CD4-positive, alpha-beta T cell treated with Interferon alpha-2 for 1 hour (primary cell): ENCODE measurements around the gene HAUS1.
"Not testable (repeated sequence)": the region's sequence is repeated elsewhere in the genome, so short reads cannot be mapped to it uniquely, and the experiment has no call there.

Source experiments
- DNase-seq, 2 donors: peaks; one replicate each; pipeline ENCODE4 v3.0.0-alpha.2; 2020 to 2022

The HAUS1 gene

DNA sequence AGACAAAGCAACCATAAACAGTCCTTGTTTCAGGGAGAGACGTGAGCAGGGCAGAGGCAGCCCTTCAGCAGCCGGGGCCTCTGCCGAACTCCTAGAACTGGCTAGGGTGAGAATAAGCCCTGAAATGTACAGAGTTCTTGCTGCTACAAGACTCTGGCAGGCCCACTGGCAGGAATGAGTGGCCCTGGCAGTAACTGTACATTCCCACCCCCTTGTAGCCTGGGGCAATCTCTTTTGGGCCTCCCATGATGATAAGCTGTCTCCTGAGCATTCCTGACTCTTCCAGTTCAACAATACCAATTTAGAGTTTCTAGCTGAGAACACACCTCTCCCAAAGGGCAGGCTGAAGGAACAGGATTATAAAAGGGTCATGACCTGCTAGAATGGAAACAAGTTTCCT lies 54.3 kb downstream of the HAUS1 start:
- DNase-seq, result no peak

DNA sequence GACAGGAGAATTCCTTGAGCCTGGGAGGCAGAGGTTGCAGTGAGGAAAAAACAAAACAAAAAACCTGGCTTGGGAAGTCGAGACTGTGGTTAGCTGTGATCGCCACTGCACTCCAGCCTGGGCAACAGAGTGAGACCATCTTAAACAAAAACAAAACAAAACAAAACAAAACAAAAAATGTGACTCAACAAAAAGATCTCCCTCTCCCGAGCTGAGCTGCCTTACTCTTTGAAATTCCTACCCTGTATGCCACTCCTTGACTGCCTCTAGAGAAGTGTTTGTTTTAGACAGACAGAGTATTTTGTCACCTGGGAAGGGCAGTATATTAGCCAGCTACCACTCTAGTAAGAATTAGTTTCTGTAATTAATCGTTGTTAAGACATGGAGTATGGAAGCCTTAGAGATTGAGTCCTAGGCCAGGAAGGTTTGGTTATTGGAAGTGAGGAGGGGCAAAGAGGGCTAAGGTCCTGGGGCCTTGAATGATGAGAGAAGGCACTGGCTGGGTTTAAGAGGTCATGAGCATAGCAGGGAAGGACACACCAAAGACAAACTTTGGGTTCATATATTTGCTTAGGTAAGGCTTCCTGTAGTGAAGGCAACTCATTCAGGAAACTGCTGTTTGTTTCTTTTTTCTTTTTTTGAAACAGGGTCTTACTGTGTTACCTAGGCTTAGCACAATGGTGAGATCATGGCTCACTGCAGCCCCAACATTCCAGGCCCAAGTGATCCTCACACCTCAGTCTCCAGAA lies 56.0 kb downstream of the HAUS1 start:
- no peak for DNase-seq

DNA sequence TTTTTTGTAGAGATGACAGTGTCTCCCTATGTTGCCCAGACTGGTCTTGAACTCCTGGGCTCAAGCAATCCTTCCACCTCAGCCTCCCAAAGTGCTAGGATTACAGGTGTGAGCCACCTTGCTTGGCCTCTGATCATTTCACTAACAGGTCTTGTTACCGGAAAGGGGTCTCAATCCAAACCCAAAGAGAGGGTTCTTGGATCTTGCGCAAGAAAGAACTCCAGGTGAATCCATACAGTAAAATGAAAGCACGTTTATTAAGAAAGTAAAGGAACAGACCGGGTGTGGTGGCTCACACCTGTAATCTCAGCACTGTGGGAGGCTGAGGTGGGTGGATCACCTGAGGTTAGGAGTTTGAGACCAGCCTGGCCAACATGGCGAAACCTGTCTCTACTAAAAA lies 56.7 kb downstream of the HAUS1 start:
- DNase-seq, result not testable (repeated sequence)

DNA sequence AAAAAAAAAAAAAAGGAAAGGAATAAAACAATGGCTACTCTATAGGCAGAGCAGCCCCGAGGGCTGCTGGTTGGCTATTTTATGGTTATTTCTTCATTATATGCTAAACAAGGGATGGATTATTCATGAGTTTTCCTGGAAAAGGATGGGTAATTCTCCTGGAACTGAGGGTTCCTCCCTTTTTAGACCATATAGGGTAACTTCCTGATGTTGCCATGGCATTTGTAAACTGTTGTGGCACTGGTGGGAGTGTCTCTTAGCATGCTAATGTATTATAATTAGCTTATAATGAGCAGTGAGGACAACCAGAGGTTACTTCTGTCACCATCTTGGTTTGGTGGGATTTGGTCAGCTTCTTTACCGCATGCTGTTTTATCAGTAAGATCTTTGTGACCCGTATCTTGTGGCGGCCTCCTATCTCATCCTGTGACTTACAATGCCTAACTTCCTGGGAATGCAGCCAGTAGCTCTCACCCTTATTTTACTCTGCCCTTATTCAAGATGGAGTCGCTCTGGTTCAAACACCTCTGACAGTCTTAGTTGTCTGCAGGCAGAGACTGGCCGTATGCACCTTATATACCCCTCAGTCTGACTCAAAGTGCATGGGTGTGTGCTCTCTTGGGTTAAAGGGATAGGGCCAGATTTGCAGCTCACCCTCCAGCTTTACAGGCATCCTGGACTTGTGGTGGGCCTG lies 57.7 kb downstream of the HAUS1 start:
- no peak for DNase-seq

DNA sequence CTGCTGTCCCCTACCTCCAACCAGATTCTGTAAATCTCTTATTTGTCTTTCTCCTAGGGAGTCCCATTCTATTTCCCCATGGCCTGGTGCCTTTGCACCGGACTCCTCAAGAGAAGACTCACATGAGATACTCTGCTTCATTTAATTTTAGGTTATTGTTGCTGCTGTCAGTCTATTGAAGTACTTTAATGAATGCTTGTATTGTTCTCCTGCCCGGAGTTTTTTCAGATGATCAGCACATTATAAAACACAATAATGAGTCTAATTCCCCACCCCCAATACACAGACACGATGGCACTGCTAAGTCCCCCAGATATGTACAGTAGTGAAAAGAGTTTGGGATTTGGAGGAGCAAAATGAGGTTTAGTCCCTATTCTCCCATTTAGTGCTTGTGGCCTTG lies 58.9 kb downstream of the HAUS1 start:
- no peak for DNase-seq

DNA sequence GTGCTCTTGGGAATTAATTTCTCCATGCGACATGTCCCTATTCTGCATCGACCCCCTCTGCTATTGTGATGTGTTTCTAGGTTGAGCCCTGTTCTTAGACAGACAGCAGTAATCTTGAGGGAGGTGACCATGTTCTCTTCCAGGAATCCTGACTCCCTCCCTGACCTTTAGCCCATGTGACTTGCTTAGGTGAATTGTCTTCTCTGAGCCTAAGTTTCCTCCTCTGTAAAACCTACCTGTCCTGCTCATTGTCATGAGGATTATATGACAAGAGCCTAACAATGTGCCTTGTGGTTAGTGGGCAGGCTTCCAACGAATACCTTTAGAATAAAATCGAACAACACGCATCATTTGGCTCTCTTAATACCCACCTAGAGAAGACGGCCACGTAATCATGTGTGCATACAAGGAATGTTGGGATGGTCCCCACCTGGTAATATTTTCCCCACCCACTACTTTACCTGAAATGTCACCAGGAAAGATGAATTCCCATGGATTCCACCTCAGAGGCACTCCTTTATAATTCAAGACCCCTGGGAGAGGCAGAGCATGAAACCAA lies 59.8 kb downstream of the HAUS1 start:
- DNase-seq, result no peak

DNA sequence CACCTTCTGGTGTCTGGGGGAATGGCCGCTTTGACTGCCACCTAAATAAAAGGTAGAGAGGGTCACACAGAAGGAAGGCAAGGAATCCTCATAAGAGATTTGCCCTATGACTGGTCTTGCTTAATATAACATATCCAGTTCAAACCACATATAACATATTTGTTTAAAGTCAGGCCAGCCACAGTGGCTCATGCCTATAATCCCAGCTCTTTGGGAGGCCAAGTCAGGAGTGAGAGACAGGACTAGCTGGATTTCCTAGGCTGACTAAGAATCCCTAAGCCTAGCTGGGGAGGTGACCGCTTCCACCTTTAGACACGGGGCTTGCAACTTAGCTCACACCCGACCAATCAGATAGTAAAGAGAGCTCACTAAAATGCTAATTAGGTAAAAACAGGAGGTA lies 60.3 kb downstream of the HAUS1 start:
- DNase-seq, result not testable (repeated sequence)

DNA sequence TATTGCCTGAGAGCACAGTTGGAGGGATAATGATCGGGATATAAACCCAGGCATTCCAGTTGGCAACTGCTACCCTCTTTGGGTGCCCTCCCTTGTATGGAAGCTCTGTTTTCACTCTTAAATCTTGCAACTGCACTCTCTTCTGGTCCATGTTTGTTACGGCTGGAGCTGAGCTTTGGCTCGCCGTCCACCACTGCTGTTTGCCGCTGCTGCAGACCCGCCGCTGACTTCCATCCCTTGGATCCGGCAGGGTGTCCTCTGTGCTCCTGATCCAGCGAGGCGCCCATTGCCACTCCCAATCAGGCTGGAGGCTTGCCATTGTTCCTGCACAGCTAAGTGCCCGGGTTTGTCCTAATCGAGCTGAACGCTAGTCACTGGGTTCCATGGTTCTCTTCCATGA lies 60.7 kb downstream of the HAUS1 start:
- DNase-seq, result no peak

DNA sequence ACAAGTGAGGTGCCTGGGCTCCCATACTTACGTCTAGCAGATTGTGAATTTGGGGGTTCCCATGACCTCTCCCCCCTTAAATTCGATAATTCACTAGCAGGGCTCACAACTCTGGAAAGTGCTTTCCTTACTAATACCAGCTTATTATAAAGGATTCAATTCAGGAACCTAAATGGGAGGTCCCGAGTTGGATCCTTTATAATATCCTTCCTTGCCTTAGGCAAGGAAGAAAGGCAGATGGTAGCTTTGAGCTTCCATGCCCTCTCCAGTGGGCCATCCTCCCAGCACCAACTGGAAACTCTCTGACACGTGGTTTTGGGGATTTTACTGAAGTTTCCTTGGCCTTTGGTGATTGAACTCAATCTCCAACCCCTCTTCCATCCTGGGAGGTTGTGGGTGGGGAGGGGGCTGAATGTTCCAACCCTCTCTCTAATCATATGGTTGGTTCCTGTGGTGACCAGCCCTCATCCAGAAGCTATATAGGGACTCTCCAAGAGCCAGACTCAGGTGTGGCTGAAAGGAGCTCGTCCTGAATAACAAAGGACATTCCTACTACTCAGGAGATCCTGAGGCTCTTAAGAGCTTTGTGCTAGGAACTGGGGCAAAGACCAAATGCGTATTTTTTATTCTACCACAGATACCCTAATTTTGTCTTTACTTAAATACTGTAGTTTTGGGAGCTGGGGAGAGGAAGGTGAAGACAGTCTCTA lies 62.2 kb downstream of the HAUS1 start:
- no peak for DNase-seq

DNA sequence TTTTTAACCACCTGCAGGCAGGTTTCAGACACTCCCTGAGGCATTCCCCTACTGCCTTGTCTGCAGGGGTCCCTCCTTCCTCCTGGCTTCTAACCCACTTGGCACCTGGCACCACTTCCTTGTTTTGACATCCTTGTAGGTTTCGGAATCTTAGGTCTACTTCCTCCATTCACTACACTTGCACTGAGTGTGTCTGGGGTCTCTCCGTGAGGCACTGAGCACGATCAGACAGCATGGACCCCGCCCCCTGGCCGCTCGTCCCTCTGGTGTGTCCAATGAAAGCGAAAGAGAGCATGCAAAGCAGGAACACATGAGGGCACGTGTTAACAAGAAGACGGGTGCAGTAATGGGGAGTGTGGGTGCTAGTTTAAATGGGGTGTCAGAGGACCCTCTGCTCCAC lies 63.8 kb downstream of the HAUS1 start:
- peak; percentile 32 to 76 for DNase-seq

DNA sequence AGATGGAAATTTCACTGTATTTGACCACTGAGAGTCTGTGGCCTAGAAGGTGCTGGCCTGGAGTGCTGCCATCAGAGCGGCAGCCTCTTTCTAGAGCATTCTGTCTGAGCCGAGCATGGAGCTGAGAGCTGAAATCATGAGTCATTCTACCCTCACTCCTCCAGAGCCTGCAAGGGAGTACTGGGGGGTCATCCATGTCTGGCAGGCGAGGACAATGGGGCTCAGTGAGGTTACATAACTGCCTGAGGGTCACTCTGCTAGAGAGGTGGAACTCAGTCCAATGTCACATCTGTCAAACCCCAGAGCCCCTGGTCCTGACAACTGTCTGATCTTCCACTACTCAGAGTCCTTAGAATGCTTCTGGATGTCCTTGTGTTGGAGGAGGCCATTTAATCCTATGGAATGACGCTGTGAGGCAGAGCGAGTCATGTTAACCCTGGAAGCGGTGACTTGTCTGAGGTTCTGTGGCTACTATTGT lies 65.3 kb downstream of the HAUS1 start:
- no peak for DNase-seq

DNA sequence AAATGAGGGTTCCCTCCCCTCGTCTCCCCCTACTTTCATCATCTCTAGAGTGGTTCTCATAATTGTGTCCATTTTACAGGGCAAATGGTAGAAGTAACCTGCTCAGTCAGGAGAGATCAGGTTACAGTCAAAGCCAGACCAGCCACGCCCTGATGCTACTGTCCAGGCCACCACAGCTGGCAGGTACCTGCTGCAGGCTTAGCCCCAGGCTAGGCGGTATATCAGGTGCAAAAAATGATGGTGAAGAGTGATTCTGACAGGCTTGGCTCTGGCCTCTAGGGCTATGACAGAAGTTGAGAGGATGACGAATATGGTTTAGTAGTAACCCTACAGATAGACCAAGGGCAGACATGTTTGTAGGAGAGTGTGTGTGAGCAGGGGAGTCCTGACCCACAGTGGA lies 67.1 kb downstream of the HAUS1 start:
- DNase-seq, result no peak

DNA sequence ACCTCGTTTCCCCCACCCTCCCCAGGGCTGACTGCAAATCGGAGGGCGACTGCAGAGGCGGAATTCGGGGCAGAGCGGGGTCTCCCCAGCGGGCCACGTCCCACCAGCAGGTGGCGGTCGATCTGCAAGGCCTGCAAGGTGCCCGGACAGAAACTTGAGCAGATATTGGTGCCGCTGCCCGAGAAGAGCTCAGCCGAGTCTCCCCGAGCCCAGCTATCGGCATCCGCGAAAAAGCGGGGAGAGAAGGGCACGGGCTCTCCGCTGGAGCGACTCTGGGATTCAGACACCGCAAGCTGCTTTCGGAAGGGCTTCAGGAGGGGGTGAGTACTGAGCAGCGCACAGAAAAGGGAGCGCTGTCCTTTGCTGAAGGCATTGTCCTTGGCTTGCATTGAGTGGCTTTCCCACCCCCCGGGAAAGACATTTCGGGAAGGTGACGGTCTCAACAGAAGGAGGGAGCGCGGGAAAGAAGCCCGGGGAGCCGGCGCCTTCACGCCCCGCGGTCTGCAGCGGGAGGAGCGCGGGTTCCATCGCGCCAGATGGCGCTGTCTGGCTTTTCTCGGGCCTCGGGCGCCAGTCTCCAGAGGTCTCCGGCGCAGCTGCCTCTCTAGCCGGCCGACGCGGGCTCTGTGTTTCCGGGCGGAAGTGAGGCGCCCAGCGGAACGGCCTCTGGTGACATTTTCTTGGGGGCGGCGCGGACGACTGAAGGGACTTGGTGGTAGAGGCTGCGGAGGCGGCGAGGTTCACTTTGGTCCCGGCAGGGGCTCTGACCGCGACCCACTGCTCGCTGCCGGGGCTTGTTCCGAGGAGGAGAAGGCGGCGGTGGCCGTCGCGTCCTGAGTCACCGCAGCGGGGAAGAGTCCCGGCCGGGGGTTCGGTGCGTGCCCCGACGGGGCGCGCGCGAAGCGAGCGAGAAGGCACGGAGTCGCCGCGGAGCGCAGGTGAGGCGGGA lies 69.5 kb downstream of the HAUS1 start:
- DNase-seq, result peak; percentile 93 to 95

DNA sequence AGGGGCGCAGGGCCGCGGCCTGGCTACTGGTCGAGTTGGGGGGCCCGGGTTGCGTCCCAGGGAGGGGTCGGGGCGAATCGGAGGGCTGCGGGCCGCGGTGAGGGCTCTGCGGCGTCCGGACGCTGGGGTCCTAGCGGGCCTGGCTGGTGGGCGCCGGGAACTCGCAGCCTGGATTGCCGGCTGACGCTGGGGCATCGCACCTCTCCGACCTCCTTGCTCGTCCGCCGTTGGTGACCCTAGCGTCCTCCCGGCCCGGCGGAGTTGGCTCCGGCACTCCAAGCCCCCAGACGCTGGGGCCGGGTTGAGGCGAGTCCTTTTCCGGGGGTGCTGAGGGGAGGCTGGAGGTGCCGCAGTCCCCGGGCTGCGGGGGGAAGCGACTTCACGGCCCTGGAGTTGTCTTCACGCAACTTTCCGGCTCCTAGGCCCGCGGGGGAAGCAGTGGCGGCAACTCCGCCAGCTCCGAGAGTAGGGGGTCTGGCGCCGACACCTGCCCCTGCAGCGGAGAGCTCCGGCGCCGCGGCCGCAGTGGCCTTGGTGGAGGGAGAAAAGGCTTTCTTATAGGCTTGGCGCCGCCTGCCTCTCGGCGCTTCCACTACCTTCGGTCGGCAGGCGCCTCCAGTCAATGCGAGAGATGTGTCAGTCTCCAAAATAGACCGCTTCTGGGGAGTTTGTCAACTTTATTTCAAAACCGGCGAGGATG lies 70.3 kb downstream of the HAUS1 start:
- peak; percentile 15 to 41 for DNase-seq

DNA sequence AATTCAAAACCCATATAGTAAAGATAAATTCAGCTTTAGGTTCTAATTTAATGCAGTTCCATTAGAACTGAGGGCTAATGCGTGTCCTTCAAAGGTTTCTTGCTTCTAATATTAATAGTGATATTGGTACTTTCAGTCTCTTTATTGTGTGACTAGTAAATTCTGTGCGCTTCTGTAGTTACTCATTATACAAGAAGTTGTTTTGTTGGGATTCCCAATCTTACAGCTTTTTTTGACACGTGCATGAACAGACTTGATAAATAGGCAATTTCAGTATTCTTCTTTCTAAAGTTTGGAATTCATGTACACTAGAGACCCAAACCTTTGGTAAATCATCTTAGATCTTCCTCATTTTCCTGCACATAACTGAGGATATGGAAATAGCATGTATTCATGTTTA lies 71.8 kb downstream of the HAUS1 start:
- no peak for DNase-seq
